Measurements from ENCODE around the gene MTMR10. TPM values are rescaled to one million over a fixed set of nuclear protein-coding genes. Genes with fewer than 3 reads are reported as not detected.

MTMR10 gene
- total RNA-seq, 1 donor from 2014 or later, result 14.8 TPM

GRCh38 chr15:30990446-30991254 lies 778 bp downstream of the MTMR10 start:
- Histone ChIP-seq H2AFZ (ENCODE audit: low read depth, low read length) (peak overlapping the region; percentile 94), H3K79me2 (ENCODE audit: insufficient read depth, low read length) (peaks cover 35% of the 10 kb centered on the region), H3K9ac (ENCODE audit: low read length) (peak overlapping the region; percentile 95), H3K4me1 (ENCODE audit: insufficient read depth, low read length) (peaks cover 9% of the 10 kb centered on the region), H3K27me3 (ENCODE audit: insufficient read depth, low read length) (no peaks in the 10 kb centered on the region), H3K36me3 (ENCODE audit: insufficient read depth, low read length) (peaks cover 3% of the 10 kb centered on the region), H3K9me3 (ENCODE audit: insufficient read depth, low read depth, low read length) (no peaks in the 10 kb centered on the region), H4K20me1 (ENCODE audit: insufficient read depth, low read length) (peaks cover 15% of the 10 kb centered on the region), H3K4me3 (ENCODE audit: insufficient read depth, low read depth, low read length) (peak overlapping the region; percentile 88), H3K4me2 (ENCODE audit: low read length) (peak overlapping the region; percentile 92), H3K27ac (ENCODE audit: low read depth, low read length) (peak overlapping the region; percentile 89)
- Mint-ChIP-seq H3K9me3 (ENCODE audit: unreplicated experiment) (no peaks in the 10 kb centered on the region), H3K4me3 (ENCODE audit: unreplicated experiment) (peak overlapping the region; percentile 95), H3K27ac (ENCODE audit: unreplicated experiment) (peak overlapping the region; percentile 88), H3K4me1 (ENCODE audit: low read depth, unreplicated experiment) (peaks cover 7% of the 10 kb centered on the region), H3K27me3 (ENCODE audit: low read depth, unreplicated experiment) (no peaks in the 10 kb centered on the region), H3K36me3 (ENCODE audit: low read depth, unreplicated experiment) (peaks cover 2% of the 10 kb centered on the region)
- FAIRE-seq (peak; percentile 56), DNase-seq (ENCODE audit: low read depth) (peak; percentile 31)
- TF ChIP-seq CTCF (IDR thresholded peaks at IDR 0.05; ENCODE audit: insufficient read depth, low read depth, low read length), result no peak
- TF ChIP-seq EZH2 (IDR thresholded peaks at IDR 0.05; ENCODE audit: insufficient read depth, low read length), result no peak

- Mint-ChIP-seq H3K4me3 (ENCODE audit: unreplicated experiment) (peak overlapping the region; percentile 95), H3K9me3 (ENCODE audit: unreplicated experiment) (no peaks in the 10 kb centered on the region), H3K27me3 (ENCODE audit: low read depth, unreplicated experiment) (no peaks in the 10 kb centered on the region), H3K36me3 (ENCODE audit: low read depth, unreplicated experiment) (peaks cover 2% of the 10 kb centered on the region), H3K4me1 (ENCODE audit: low read depth, unreplicated experiment) (peaks cover 10% of the 10 kb centered on the region), H3K27ac (ENCODE audit: unreplicated experiment) (no peak overlapping the region)
- FAIRE-seq (no peak), DNase-seq (ENCODE audit: low read depth) (no peak)
- peak overlapping the region; percentile 88 for H3K4me3 ChIP-seq (ENCODE audit: insufficient read depth, low read depth, low read length)
- no peaks in the 10 kb centered on the region for H3K9me3 ChIP-seq (ENCODE audit: insufficient read depth, low read depth, low read length)
- H2AFZ ChIP-seq (ENCODE audit: low read depth, low read length), result no peak overlapping the region
- peak overlapping the region; percentile 28 for H3K27ac ChIP-seq (ENCODE audit: low read depth, low read length)
- H3K4me2 ChIP-seq (ENCODE audit: low read length), result peak overlapping the region; percentile 92
- no peaks in the 10 kb centered on the region for H3K27me3 ChIP-seq (ENCODE audit: insufficient read depth, low read length)
- H3K79me2 ChIP-seq (ENCODE audit: insufficient read depth, low read length), result peaks cover 38% of the 10 kb centered on the region
- peaks cover 13% of the 10 kb centered on the region for H3K4me1 ChIP-seq (ENCODE audit: insufficient read depth, low read length)
- peak overlapping the region; percentile 95 for H3K9ac ChIP-seq (ENCODE audit: low read length)
- peaks cover 22% of the 10 kb centered on the region for H4K20me1 ChIP-seq (ENCODE audit: insufficient read depth, low read length)
- TF ChIP-seq CTCF (IDR thresholded peaks at IDR 0.05; ENCODE audit: insufficient read depth, low read depth, low read length) (no peak), EZH2 (IDR thresholded peaks at IDR 0.05; ENCODE audit: insufficient read depth, low read length) (no peak)
- H3K36me3 ChIP-seq (ENCODE audit: insufficient read depth, low read length), result peaks cover 3% of the 10 kb centered on the region
Measured at GRCh38 chr15:30990036-30990435, 1.4 kb downstream of the MTMR10 start.

GRCh38 chr15:30985081-30985531 lies 6.3 kb downstream of the MTMR10 start:
- Histone ChIP-seq H3K27ac (ENCODE audit: low read depth, low read length) (no peak overlapping the region), H2AFZ (ENCODE audit: low read depth, low read length) (no peak overlapping the region), H4K20me1 (ENCODE audit: insufficient read depth, low read length) (peaks cover 52% of the 10 kb centered on the region), H3K4me3 (ENCODE audit: insufficient read depth, low read depth, low read length) (no peak overlapping the region), H3K27me3 (ENCODE audit: insufficient read depth, low read length) (no peaks in the 10 kb centered on the region), H3K9ac (ENCODE audit: low read length) (no peak overlapping the region), H3K9me3 (ENCODE audit: insufficient read depth, low read depth, low read length) (no peaks in the 10 kb centered on the region), H3K4me1 (ENCODE audit: insufficient read depth, low read length) (peaks cover 13% of the 10 kb centered on the region), H3K36me3 (ENCODE audit: insufficient read depth, low read length) (peaks cover 11% of the 10 kb centered on the region), H3K79me2 (ENCODE audit: insufficient read depth, low read length) (peaks cover 57% of the 10 kb centered on the region), H3K4me2 (ENCODE audit: low read length) (peak overlapping the region; percentile 39)
- FAIRE-seq, result no peak
- H3K9me3 Mint-ChIP-seq (ENCODE audit: unreplicated experiment), result no peaks in the 10 kb centered on the region
- H3K27me3 Mint-ChIP-seq (ENCODE audit: low read depth, unreplicated experiment), result no peaks in the 10 kb centered on the region
- peaks cover 15% of the 10 kb centered on the region for H3K4me1 Mint-ChIP-seq (ENCODE audit: low read depth, unreplicated experiment)
- H3K27ac Mint-ChIP-seq (ENCODE audit: unreplicated experiment), result no peak overlapping the region
- no peak for TF ChIP-seq CTCF (IDR thresholded peaks at IDR 0.05; ENCODE audit: insufficient read depth, low read depth, low read length)
- no peak for TF ChIP-seq EZH2 (IDR thresholded peaks at IDR 0.05; ENCODE audit: insufficient read depth, low read length)
- peaks cover 5% of the 10 kb centered on the region for H3K36me3 Mint-ChIP-seq (ENCODE audit: low read depth, unreplicated experiment)
- H3K4me3 Mint-ChIP-seq (ENCODE audit: unreplicated experiment), result no peak overlapping the region
- peak; percentile 22 for DNase-seq (ENCODE audit: low read depth)

Measured in astrocyte (in vitro differentiated cells and primary cell).